Astrocyte of the spinal cord (primary cell): ENCODE results near the gene EEFSEC.

ENCODE experiments used
- DNase-seq: peaks from one replicate; pipeline ENCODE4 v3.0.0; 2011; ENCODE audit warnings: low read depth, low spot score
- H3K4me3 ChIP-seq: 2 replicates; pipeline ENCODE4 v1.5.1; 2011; ENCODE audit warnings: low read depth, mild to moderate bottlenecking, low read length, moderate library complexity
- CTCF ChIP-seq: IDR thresholded peaks from 2 replicates; pipeline ENCODE4 v1.5.1; 2012; ENCODE audit warnings: low read depth, mild to moderate bottlenecking, low read length, inconsistent platforms
- in situ Hi-C: cut with HindIII; loops from 2 replicates; pipeline ENCODE4 v1.10.0; 2017; ENCODE audit warnings: low sequenced_read_pairs

Gene EEFSEC

GRCh38 chr3:128143496-128143895 lies 9.8 kb upstream of the EEFSEC start:
- no peak overlapping the region for H3K4me3 ChIP-seq
- in situ Hi-C loops: no loop called here
- TF ChIP-seq CTCF: no peak
- DNase-seq: no peak

GRCh38 chr3:128144512-128145187 lies 8.6 kb upstream of the EEFSEC start:
- H3K4me3 ChIP-seq: no peak overlapping the region
- in situ Hi-C loops: no loop called here
- TF ChIP-seq CTCF: no peak
- no peak for DNase-seq

- TF ChIP-seq CTCF: no peak
- in situ Hi-C loops: no loop called here
- H3K4me3 ChIP-seq: no peak overlapping the region
- DNase-seq: no peak
Measured at GRCh38 chr3:128145279-128145678, 8.0 kb upstream of the EEFSEC start.

GRCh38 chr3:128146201-128146600 lies 7.1 kb upstream of the EEFSEC start:
- in situ Hi-C loops: no loop called here
- no peak overlapping the region for H3K4me3 ChIP-seq
- no peak for DNase-seq
- TF ChIP-seq CTCF: no peak

GRCh38 chr3:128149650-128150049 lies 3.6 kb upstream of the EEFSEC start:
- no peak for TF ChIP-seq CTCF
- in situ Hi-C loops: no loop called here
- no peak overlapping the region for H3K4me3 ChIP-seq
- no peak for DNase-seq

- no peak overlapping the region for H3K4me3 ChIP-seq
- TF ChIP-seq CTCF: no peak
- in situ Hi-C loops: no loop called here
- no peak for DNase-seq
Measured at GRCh38 chr3:128151758-128152274, 1.5 kb upstream of the EEFSEC start.
